ENCODE measurements around the gene PARP12.

DNA sequence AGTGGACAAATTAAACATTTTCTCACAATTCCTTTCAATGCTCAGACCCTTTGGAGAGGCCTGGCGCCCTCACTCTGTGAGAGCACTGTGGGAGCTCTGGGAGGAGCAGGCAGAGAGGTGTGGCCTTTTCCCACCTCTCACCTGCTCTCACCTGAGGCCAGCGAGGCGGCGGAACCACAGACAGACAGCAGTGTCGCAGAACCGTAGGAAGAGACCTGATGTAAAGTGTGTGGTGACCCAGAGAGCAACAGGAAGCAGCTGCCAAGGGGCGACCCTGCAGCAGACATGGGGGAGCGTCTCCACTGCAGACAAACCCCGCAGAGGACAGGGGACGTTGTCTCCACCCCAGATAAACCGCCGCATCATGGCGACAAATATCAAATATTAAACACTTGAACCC, 15.6 kb upstream of the PARP12 start:
- TF ChIP-seq, protein P1, sequence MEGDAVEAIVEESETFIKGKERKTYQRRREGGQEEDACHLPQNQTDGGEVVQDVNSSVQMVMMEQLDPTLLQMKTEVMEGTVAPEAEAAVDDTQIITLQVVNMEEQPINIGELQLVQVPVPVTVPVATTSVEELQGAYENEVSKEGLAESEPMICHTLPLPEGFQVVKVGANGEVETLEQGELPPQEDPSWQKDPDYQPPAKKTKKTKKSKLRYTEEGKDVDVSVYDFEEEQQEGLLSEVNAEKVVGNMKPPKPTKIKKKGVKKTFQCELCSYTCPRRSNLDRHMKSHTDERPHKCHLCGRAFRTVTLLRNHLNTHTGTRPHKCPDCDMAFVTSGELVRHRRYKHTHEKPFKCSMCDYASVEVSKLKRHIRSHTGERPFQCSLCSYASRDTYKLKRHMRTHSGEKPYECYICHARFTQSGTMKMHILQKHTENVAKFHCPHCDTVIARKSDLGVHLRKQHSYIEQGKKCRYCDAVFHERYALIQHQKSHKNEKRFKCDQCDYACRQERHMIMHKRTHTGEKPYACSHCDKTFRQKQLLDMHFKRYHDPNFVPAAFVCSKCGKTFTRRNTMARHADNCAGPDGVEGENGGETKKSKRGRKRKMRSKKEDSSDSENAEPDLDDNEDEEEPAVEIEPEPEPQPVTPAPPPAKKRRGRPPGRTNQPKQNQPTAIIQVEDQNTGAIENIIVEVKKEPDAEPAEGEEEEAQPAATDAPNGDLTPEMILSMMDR (IDR thresholded peaks at IDR 0.05; ENCODE audit: low read length), result no peak
- TF ChIP-seq EZH2 (IDR thresholded peaks at IDR 0.05; ENCODE audit: borderline replicate concordance, low read length), result no peak
